EL (cell line): Measurements from ENCODE around the gene NLRP6.
"Not testable (repeated sequence)": the region's sequence is repeated elsewhere in the genome, so short reads cannot be mapped to it uniquely, and the experiment has no call there.

ENCODE experiments used
- DNase-seq: peaks from one replicate; pipeline ENCODE4 v3.0.0-alpha.2; 2016

NLRP6 gene

DNA sequence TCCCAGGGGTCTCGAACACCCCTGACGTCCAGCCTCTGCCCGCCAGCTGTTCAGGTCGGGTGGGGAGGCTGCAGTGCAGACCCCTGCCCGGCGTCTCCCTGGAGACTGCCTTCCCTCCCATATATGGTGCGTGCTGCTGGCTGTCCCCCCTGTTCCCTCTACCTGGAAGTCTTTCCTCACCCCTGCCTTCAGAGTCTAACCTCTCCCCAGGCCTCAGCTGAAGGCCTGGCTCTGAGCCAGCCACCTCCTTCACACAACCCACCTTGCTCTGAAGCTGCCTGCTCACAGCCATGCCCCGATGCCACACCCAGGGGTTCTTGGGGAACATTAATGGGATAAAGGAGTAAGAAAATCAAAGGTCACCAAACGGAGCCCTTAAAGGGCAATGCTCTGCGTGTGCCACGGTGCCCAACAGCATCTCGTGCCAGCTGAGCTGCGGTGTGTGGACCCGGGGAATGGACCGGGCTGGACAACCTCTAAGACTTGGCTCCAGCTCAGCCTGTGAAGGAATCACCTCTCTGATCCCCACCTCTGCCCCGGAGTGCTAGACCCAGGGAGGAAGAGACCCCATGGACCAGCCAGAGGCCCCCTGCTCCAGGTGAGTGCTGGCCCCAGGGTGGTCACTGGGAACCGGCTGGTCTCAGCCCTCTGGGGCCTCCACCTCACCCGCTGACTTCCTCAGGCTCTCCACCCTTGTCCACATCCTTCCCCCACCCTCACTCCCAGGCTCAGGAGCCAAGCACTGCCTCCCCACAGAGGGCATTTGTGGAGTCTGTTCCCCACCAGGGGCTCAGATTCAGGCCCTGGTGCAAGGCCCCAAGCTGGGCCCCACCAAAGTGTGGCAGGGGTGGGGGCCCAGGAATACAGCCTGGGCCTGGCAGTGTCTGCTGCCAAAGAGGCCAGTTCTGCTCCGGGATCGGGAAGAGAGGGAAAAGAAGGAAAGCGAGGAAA, at the start of gene NLRP6:
NLRP6 (plus strand) TSS at position 407 of the 951 bp plus-strand sequence; CDS start at position 570, 163 bp downstream.
- no peak for DNase-seq

DNA sequence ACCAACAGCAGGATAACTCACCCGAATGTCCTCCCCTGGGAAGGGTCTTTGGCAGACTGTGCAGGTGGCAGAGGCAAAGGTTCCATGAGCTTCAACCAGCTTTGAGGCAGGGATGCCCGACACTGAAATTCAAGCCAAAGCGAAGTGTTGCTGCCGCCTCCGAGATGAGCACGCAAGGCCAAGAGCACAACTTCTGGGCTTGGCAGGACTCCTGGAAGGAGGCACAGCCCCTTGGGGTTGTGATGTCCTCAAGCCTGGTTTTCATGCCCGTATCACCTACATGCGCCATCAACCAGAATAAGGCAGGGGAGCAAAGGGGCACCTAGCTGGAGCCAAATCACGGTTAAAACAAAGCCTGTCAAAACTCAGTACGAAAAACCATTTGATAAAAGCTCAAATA, 47.8 kb upstream of the NLRP6 start:
- DNase-seq = no peak

- DNase-seq = no peak
These were observed 45.2 kb upstream of the NLRP6 start for GRCh38 chr11:232783-233565.

GRCh38 chr11:235180-235579, 43.0 kb upstream of the NLRP6 start:
- no peak for DNase-seq

- DNase-seq = no peak
These were observed 42.6 kb upstream of the NLRP6 start for GRCh38 chr11:235609-235996.

- DNase-seq = peak; percentile 78
These were observed 42.0 kb upstream of the NLRP6 start, which contains the start of gene SIRT3 for GRCh38 chr11:235997-236773. SIRT3 (minus strand) TSS chr11:236342; CDS start chr11:236328, 14 bp downstream.

DNA sequence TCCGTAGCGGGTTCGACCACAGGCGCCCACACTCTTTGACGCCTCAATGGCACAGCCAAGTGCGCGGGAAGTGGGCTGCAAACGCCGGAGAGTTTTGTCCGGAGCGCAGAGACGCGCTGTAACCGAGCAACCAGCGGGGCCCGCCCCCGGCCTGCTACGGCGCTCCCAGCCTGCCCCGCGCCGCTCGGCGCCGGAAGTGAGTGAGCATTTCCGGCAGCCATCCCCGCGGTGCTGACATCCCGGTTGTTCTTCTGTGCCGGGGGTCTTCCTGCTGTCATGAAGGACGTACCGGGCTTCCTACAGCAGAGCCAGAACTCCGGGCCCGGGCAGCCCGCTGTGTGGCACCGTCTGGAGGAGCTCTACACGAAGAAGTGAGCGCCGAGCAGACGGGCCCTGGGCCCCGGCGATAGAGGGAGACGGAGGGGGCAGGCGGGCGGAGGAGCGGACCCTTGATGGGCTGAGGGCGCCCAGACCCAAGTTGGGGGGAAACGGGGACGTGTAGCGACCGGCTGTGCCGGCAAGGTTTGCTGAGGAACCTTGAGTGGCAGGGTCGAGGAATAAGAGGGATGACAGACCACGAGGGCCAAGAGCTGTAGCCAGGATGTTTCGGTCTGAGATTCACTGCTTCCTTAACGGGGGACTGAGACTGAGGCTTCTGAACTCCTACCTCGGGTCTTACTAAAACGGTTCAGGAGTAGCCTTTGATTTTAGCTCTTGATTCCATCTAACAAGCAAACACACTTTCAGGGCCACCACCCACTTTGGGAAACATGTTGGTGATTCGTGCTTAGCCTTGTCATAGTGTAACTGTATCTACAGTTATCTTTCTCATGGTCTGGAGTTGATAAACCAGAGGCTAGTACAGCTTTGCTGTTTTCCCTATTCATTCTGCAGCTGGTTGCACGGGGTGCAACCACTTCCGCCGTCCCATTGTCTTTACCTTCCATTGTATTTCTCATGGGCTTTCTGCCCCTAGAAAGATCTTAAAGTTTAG, 41.1 kb upstream of the NLRP6 start, which contains the start of gene PSMD13:
PSMD13 (plus strand) TSS at position 203 of the 994 bp plus-strand sequence; CDS start at position 277, 74 bp downstream.
- DNase-seq = peak; percentile 86

DNA sequence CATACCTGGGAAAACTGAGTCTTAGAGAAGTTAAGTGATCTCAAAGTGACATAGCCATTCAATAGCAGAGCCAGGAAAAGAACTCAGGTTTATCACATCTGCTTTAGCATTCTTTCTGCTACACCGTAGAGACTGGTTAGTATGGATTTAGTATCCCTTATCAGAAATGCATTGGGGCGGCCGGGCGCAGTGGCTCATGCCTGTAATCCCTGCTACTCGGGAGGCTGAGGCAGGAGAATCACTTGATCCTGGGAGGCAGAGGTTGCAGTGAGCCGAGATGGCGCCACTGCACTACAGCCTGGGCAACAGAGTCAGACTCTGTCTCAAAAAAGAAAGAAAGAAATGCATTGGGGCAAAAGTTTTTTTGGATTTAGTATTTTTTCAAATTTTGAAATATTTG, 39.9 kb upstream of the NLRP6 start:
- not testable (repeated sequence) for DNase-seq

GRCh38 chr11:240315-240714, 37.9 kb upstream of the NLRP6 start:
- no peak for DNase-seq

GRCh38 chr11:241634-242033, 36.6 kb upstream of the NLRP6 start:
- DNase-seq = no peak

GRCh38 chr11:244376-244775, 33.8 kb upstream of the NLRP6 start:
- DNase-seq = no peak

DNA sequence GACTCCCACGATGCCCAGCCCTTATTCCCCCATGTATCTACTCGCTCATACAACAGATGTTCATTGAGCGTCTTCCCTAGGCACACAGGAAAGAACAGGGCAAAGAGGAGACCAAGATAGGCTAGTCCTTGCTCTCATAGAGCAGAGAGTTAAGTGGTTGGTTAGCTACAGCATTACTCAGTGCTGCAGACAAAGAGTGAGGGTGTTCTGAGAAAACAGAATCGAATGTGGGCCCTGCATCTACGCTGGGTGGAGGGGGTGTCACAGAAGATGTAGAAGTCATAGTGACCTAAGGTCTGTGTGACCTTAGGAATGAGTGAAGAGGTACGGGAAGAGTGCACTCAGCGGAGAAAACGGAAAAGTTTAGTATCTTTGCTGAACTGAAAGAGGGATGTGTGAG, 29.1 kb upstream of the NLRP6 start:
- DNase-seq = no peak

DNA sequence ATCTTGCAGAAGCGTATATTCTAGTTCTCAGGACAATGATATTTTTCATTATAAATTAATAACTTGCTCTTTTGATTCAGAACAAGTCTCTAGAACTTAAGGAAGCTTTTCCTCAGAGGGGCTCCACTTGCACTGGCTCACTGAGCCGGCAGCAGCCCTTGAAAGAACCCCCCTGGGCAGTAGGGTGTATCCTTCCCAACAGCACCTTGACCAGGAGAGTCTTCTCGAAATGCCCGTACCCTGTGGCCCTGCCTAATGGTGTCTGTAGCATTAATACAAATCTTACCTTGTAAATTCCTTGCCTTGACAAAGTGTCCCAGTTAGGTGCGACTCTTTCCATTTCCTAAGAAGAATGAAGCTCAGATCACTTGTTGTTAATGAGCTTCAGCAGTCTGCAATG, 27.9 kb upstream of the NLRP6 start:
- DNase-seq = no peak

DNA sequence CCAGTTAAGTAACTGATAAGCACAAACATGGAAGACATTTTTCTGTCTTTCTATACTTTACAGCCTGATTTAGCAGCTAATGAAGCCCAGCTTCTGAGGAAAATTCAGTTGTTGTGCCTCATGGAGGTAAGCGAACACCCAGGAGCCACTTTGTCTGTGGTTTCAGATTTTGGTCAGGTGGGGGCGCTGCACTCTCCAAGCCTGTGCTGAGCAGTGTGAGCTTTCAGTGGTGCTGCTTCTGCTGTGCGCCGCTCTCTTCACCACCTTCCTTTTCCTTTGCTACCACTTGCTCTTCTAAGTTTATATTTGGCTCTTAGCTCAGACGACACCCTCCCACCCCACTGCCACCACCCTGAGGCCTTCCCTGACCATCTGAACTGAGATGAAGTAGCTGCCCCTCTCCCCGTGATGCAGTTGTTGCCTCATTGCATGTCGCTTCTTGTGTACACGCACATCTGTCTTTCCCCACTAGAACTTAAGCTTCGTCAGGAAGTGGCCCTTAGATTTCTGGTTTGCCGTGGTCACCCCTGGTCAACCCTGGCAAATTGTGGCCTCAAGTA, 27.4 kb upstream of the NLRP6 start:
- DNase-seq = peak; percentile 46

DNA sequence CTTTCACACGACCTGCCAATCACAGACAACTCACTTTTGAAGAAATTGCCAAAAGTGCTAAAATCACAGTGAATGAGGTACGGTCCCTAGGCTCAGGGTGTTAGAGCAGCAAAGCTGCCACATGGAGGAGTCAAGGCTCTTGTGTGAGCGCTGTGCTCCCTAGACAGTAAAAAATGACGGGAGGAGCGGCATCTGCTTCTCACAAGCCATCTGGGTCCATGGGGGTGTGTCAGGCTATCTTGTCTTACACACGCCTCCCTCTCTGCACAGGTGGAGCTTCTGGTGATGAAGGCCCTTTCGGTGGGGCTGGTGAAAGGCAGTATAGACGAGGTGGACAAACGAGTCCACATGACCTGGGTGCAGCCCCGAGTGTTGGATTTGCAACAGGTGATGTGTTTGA, 26.7 kb upstream of the NLRP6 start:
- no peak for DNase-seq

DNA sequence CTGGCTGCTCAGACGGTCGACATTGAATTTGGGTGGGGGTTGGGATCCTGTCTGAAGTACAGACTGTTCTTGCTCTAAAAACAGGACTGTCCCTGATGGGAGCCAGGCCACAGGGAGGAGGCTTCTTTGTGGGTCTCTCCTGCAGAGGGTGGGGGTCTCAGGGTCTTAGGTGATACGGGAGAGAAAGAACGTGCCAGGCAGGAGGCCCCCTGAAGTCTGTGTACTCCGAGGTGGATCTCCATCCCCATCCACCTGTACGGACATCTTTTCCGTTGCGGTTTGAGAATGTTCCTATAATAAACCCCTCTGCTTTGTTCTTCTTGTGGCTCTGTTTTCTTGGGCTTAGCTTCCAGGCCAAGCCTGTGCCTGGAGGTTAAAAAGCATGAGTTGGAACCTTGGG, 25.5 kb upstream of the NLRP6 start:
- no peak for DNase-seq

DNA sequence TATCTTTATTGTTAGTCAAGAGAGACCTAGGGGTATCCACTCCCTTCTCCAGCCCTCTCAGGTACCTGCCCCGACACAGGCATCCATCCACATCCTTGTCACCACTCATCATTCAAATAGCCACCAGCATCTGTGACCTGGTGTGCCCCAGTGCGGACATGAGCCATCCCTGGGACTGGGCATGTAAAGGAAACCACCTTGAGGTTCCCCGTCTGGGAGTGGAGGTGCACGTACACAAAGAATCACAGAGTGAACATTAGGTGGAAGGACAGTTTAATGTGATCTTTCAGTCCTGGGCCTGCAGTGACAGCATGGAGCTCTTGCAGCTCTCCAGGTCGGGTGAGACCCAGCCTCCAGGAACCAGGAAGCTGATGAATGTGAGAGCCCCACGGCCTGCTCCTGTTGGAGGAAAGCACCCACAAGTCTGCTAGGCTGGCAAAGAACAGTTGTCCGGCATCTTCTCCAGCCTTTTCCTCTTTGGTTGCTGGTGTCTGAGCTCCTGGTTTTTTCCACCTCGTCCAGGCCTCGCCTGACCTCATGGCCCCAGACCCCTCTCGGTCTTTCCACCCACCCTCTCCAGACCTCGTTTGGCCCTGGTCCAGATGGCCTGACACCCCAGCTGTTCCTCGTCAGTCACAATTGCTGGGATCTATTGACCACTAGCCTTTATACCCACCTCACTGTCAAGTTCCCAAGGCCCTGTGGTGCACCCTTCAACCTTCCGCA, 24.9 kb upstream of the NLRP6 start:
- DNase-seq = no peak

DNA sequence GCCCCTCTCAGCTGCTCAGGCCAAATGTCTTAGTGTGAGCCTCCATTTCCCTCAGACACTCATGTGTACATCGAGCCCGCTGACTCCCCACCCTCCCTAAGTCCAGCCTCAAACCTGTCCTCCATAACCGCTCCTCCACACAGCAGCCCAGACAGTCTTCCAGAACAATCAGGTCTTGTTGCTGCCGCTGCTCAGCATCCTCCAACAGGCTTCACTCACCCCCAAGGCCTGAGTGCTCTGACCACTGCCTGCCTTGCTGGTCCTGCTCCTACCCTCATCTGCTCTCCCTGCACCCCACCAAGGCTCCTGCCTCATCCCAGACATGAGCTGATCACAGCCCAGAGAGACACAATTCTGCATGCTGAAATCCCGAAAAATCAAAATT, 24.3 kb upstream of the NLRP6 start:
- DNase-seq = no peak

DNA sequence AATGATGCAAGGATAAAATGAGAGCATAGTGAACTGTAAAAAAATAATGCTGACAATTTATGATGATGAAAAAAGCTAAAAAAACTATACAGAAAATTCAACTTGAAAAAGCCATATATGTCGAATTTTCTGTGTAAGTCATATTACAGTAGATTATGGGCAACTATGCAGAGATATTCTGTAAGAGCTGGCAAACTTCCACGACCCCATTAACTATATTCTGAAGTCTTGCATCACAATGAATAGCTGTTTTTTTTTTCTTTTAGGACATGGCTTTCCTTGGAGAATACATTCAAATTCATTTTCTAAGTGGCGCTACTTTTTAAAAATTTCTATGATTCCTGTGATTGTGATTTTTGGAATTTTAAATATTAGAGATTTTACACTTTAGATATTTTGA, 23.0 kb upstream of the NLRP6 start:
- DNase-seq = peak; percentile 19

DNA sequence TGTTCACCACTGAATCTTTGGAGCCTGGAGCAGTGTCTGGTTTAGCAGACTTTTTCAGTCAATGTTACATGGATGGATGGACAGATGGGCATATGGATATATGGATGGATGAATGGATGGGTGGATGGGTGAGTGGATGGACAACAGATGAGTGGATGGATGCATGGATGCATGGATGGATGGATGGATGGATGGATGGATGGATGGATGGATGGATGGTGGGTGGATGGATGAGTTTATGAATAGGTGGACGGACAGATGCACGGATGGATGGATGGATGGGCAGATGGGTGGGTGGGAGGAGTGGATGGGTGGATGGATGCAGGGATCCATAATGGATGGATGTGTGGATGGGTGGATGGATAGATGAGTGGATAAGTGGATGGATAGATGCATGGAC, 22.4 kb upstream of the NLRP6 start:
- no peak for DNase-seq
